Mucosa of descending colon (tissue), 3 donors: ENCODE data around the gene PISD. TPM values are rescaled to one million over a fixed set of nuclear protein-coding genes. Genes with fewer than 3 reads are reported as not detected.
A peak's percentile ranks its signal among the peaks of the same experiment; 100 is the strongest.

Experiments
- ATAC-seq: fragments of 200-7000 bp; cut with Tn5 transposase; one replicate; pipeline ENCODE4 v1.9.1; 2020; ENCODE audit warnings: mild to moderate bottlenecking, moderate library complexity
- DNase-seq, 3 donors: peaks; one replicate each; pipeline ENCODE4 v3.0.0-alpha.2; 2020
- H3K36me3 ChIP-seq: fragments of 200-600 bp; one replicate; pipeline ENCODE4 v1.8.0; 2021; ENCODE audit warnings: low read depth, mild to moderate bottlenecking
- H3K4me1 ChIP-seq: fragments of 200-600 bp; one replicate; pipeline ENCODE4 v1.8.0; 2021; ENCODE audit warnings: low read depth, mild to moderate bottlenecking
- H3K4me3 ChIP-seq: fragments of 200-600 bp; one replicate; pipeline ENCODE4 v1.8.0; 2021; ENCODE audit warnings: mild to moderate bottlenecking
- H3K9me3 ChIP-seq: fragments of 200-600 bp; one replicate; pipeline ENCODE4 v1.8.0; 2021; ENCODE audit warnings: mild to moderate bottlenecking
- CTCF ChIP-seq: fragments of 200-600 bp; IDR thresholded peaks from one replicate; pipeline ENCODE4 v1.8.0; 2022; ENCODE audit warnings: antibody characterized with exemption, mild to moderate bottlenecking
- intact Hi-C, 2 donors: fragments of 100-400 bp; cut with DNase I in 1 of 2; cut with micrococcal nuclease in 1 of 2; formaldehyde crosslinking; loops; one replicate each; pipeline versions ENCODE4 v1.11.0 to v1.11.1; 2022; cut with DNase I, micrococcal nuclease
- total RNA-seq, 3 donors: library from RNA; stranded (reverse); fragmentation: NEBNext Ultra II Directional in 2 of 3; extraction: Animal tissue kit (Norgen Biotek cat#: 25700) in 2 of 3; gene quantifications; one replicate each; pipeline versions ENCODE4 v1.2.1 to v1.2.4, GENCODE V29; 2021 to 2023
- donor health status: DM: no; HTN: no; CAD: no; lungs with moderate emphysema.
- donor health status: DM: no; HTN: no; CAD: no.
- donor health status: DM: no; HTN: yes; CAD: no.

Gene PISD
- total RNA-seq, 3 donors from 2014 or later, result 31.6 to 42.9 (median 38.0) TPM

GRCh38 chr22:31650391-31650790 lies 11.6 kb downstream of the PISD start:
- Histone ChIP-seq H3K9me3 (no peaks in the 10 kb centered on the region), H3K4me3 (no peak overlapping the region), H3K36me3 (peaks cover 6% of the 10 kb centered on the region), H3K4me1 (peaks cover 3% of the 10 kb centered on the region)
- no peak for DNase-seq
- no peak for TF ChIP-seq CTCF
- intact Hi-C loops, result no loop called here
- ATAC-seq, result no peak

GRCh38 chr22:31647523-31648320 lies 14.3 kb downstream of the PISD start:
- intact Hi-C loops, result no loop called here
- no peak for TF ChIP-seq CTCF
- ATAC-seq, result no peak

GRCh38 chr22:31647066-31647465 lies 14.9 kb downstream of the PISD start:
- no peak for TF ChIP-seq CTCF
- intact Hi-C loops, result no loop called here
- DNase-seq, result no peak
- Histone ChIP-seq H3K4me3 (no peak overlapping the region), H3K36me3 (peaks cover 6% of the 10 kb centered on the region), H3K4me1 (peaks cover 3% of the 10 kb centered on the region), H3K9me3 (no peaks in the 10 kb centered on the region)
- no peak for ATAC-seq

More at GRCh38 chr22:31647523-31648320, 14.3 kb downstream of the PISD start:
- H3K36me3 ChIP-seq, result peaks cover 6% of the 10 kb centered on the region
- H3K4me1 ChIP-seq, result peaks cover 3% of the 10 kb centered on the region
- H3K9me3 ChIP-seq, result no peaks in the 10 kb centered on the region
- peak in 1 of 3 donors; percentile 15 for DNase-seq
- no peak overlapping the region for H3K4me3 ChIP-seq

GRCh38 chr22:31646186-31647019 lies 15.6 kb downstream of the PISD start:
- Histone ChIP-seq H3K4me3 (no peak overlapping the region), H3K36me3 (peaks cover 6% of the 10 kb centered on the region), H3K9me3 (no peaks in the 10 kb centered on the region), H3K4me1 (peaks cover 3% of the 10 kb centered on the region)
- no peak for TF ChIP-seq CTCF
- DNase-seq (no peak), ATAC-seq (peak; percentile 90)
- intact Hi-C loops, result no loop called here

- Histone ChIP-seq H3K4me3 (no peak overlapping the region), H3K9me3 (no peaks in the 10 kb centered on the region), H3K36me3 (no peaks in the 10 kb centered on the region), H3K4me1 (peaks cover 10% of the 10 kb centered on the region)
- intact Hi-C loops, result loop anchor here in 1 of 2 donors (10.0 kb wide), 1 partner anchor 85 kb away; no protein-coding TSS in a partner anchor
- TF ChIP-seq CTCF, result no peak
- DNase-seq, result peak in 1 of 3 donors; percentile 55
- peak; percentile 77 for ATAC-seq
Observed at GRCh38 chr22:31639436-31640039, 22.5 kb downstream of the PISD start.
